Nephron progenitor cell (in vitro differentiated cells): ENCODE data around the gene DIP2C.
A peak's percentile ranks its signal among the peaks of the same experiment; 100 is the strongest.

Source experiments
- DNase-seq: peaks from one replicate; pipeline ENCODE4 v3.0.0; 2021
- H3K27ac Mint-ChIP-seq: 2 replicates; pipeline ENCODE4 v1.8.0; 2021; ENCODE audit warnings: mild to moderate bottlenecking, moderate library complexity, mixed read lengths
- H3K27me3 Mint-ChIP-seq: 2 replicates; pipeline ENCODE4 v1.8.0; 2021; ENCODE audit warnings: mild to moderate bottlenecking, low read depth, mixed read lengths; ENCODE audit not compliant: poor library complexity
- H3K36me3 Mint-ChIP-seq: 2 replicates; pipeline ENCODE4 v1.8.0; 2021; ENCODE audit warnings: low read depth, mixed read lengths
- H3K4me1 Mint-ChIP-seq: 2 replicates; pipeline ENCODE4 v1.8.0; 2021; ENCODE audit warnings: mixed read lengths
- H3K4me3 Mint-ChIP-seq: 2 replicates; pipeline ENCODE4 v1.8.0; 2021; ENCODE audit warnings: mild to moderate bottlenecking, moderate library complexity, mixed read lengths
- H3K9me3 Mint-ChIP-seq: 2 replicates; pipeline ENCODE4 v1.8.0; 2021; ENCODE audit warnings: mild to moderate bottlenecking, moderate library complexity, mixed read lengths
- CTCF ChIP-seq: fragments of 200-600 bp; sonication (generic); IDR thresholded peaks from 2 replicates; pipeline ENCODE4 v1.5.0; 2021; ENCODE audit warnings: antibody characterized with exemption

DIP2C gene

DNA sequence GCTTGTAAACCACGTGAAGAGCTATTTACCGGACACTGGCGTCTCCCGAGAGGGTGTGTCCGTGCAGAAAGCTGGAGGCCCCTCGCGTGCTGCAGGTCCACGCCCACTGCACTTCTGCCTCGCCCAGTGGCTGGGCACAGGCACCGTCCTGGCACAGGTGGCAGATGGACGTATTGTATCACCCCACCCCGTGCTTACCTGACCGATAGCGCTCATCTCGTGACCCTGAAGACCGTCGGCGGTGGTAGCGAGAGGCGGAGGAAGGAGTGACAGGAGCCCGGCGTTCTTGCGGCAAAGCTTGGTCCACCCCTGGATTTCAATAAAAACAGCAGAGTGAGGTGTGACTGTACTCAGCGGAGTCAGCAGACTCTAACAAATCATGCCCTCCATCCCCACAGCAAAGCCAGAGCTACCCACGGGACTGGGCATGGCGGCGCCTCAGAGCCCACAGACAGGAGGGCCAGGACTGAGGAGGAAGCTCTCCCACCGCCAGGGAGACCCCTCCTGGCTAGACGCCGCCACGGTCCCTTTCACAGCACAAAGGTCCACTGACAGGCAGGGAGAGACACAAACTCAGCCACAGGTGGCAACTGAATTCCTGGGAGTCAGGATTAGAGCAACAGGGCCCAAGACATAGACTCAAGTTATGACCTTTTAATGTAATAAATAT, 217.1 kb downstream of the DIP2C start:
- H3K9me3 Mint-ChIP-seq = peaks cover 11% of the 10 kb centered on the region
- H3K4me3 Mint-ChIP-seq = no peak overlapping the region
- H3K36me3 Mint-ChIP-seq = peaks cover 67% of the 10 kb centered on the region
- TF ChIP-seq CTCF = no peak
- peaks cover 19% of the 10 kb centered on the region for H3K4me1 Mint-ChIP-seq
- H3K27me3 Mint-ChIP-seq = peaks cover 3% of the 10 kb centered on the region
- no peak for DNase-seq
- no peak overlapping the region for H3K27ac Mint-ChIP-seq

GRCh38 chr10:470339-471003, 219.0 kb downstream of the DIP2C start:
- Mint-ChIP-seq H3K27ac (peak overlapping the region; percentile 51), H3K9me3 (peaks cover 5% of the 10 kb centered on the region), H3K4me3 (no peak overlapping the region), H3K27me3 (peaks cover 3% of the 10 kb centered on the region), H3K36me3 (peaks cover 57% of the 10 kb centered on the region), H3K4me1 (peaks cover 2% of the 10 kb centered on the region)
- TF ChIP-seq CTCF = no peak
- DNase-seq = no peak

- Mint-ChIP-seq H3K27me3 (peaks cover 3% of the 10 kb centered on the region), H3K4me1 (no peaks in the 10 kb centered on the region), H3K36me3 (peaks cover 51% of the 10 kb centered on the region), H3K4me3 (no peak overlapping the region), H3K27ac (no peak overlapping the region), H3K9me3 (peaks cover 9% of the 10 kb centered on the region)
- no peak for TF ChIP-seq CTCF
- DNase-seq = no peak
Observed at GRCh38 chr10:469947-470338, 219.5 kb downstream of the DIP2C start.

GRCh38 chr10:459743-460142, 229.7 kb downstream of the DIP2C start:
- no peak for DNase-seq
- H3K4me1 Mint-ChIP-seq = peaks cover 41% of the 10 kb centered on the region
- peaks cover 52% of the 10 kb centered on the region for H3K36me3 Mint-ChIP-seq
- H3K27ac Mint-ChIP-seq = peak overlapping the region; percentile 30
- H3K27me3 Mint-ChIP-seq = no peaks in the 10 kb centered on the region
- H3K4me3 Mint-ChIP-seq = no peak overlapping the region
- peaks cover 33% of the 10 kb centered on the region for H3K9me3 Mint-ChIP-seq
- no peak for TF ChIP-seq CTCF

- peak overlapping the region; percentile 43 for H3K27ac Mint-ChIP-seq
- H3K27me3 Mint-ChIP-seq = no peaks in the 10 kb centered on the region
- peaks cover 20% of the 10 kb centered on the region for H3K9me3 Mint-ChIP-seq
- H3K4me3 Mint-ChIP-seq = no peak overlapping the region
- TF ChIP-seq CTCF = no peak
- peaks cover 39% of the 10 kb centered on the region for H3K36me3 Mint-ChIP-seq
- peaks cover 51% of the 10 kb centered on the region for H3K4me1 Mint-ChIP-seq
- DNase-seq = peak; percentile 52
Observed at GRCh38 chr10:458421-458851, 231.0 kb downstream of the DIP2C start.

DNA sequence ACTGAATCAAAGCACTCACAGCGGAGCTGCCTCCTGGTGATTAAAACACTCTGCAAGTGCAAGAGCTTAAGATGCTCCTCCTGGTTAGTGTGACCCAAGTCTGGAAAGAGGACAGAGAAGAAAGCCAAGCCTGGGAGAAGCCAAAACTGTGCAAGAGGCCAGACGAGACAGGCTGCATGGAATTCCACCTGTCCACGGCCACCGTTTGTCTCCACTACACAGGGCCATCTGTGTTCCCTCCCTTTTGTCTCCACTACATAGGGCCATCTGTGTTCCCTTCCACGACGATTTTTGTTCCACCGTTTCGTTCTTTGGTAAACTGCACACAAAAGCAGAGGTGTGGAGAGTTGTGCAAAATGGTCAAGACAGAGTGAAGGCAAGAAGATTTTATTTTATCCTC, 233.0 kb downstream of the DIP2C start:
- Mint-ChIP-seq H3K4me3 (no peak overlapping the region), H3K27me3 (no peaks in the 10 kb centered on the region), H3K27ac (peak overlapping the region; percentile 87), H3K4me1 (peaks cover 71% of the 10 kb centered on the region), H3K36me3 (peaks cover 21% of the 10 kb centered on the region), H3K9me3 (peaks cover 1% of the 10 kb centered on the region)
- DNase-seq = no peak
- TF ChIP-seq CTCF = no peak
